Measurements from ENCODE around the gene ZDHHC3.

The ZDHHC3 gene

DNA sequence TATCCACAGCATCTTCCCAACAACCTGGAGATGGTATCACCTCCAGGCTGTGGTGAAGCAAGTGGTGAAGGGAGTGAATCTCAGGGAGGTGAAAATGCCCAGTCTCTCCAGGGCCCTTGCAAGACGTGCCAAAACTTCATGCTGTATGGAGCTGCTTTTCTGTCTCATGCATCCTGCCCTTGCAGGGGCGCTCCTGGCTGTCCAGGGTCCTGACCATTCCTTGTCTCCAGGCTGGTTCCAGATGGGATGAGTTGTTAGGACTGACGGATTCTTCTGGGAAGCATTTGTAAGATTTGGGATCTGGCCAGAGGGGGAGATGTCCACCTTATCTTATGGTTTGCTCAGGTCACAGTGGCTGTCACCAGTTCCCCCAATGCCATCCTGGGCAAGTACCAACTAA is 85.7 kb downstream of the ZDHHC3 start:
- DNase-seq: no peak

DNA sequence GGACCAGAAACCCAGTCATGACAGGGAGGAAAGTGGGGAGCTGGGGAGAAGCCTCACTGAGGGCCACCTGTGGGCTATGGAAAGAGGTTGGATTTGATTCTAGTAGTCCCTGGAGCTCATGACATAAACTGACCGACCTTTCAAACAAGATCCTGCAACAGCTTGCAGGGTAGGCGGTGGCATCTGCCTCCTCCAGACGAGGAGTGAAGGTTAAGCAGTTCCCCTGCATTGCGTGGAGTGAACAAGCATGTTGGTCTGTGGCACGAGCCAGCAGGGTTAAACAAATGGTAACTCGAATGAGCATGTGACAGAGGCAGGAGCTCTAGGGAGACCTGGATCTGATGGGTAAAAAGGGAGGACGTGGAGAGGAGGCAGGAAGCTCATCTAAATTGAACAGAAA is 88.9 kb downstream of the ZDHHC3 start:
- no peak for DNase-seq

DNA sequence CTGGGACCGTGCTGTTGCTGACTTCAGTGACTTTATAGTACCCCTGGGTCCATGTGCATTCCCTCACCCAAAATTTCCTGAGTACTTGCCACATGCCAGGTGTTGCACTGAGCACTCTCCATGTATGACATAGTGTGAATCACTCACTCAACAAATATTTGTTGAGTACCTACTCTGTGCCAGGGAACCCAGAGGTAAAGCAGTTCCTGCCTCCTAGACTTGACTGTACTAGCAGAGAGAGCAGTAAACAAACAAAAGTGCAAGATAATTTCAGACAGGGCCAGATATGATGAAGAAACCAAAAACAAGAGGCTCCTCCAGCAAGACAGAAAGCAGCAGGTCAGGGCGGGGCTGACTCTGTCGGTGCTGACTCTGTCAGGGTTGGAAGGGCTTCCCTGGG is 89.4 kb downstream of the ZDHHC3 start:
- no peak for DNase-seq

DNA sequence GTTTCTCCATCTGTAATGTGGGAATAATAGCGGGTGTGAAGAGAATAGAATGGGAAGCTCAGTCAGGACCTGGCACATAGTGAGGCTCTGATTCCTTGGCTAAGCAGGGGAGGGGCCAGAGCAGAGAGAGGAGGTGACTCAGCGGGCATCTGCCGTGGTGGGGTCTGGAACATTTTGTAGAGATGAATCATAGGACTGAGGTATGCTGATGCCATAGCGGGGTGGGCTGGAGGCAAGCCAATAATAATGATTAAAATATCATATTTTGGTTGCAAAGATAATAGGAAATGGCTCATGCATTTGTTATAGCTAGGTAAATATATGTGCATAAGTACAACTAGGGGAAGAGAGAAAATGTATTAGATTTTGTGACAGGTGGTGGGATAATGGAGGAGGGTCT is 90.4 kb downstream of the ZDHHC3 start:
- no peak for DNase-seq

DNA sequence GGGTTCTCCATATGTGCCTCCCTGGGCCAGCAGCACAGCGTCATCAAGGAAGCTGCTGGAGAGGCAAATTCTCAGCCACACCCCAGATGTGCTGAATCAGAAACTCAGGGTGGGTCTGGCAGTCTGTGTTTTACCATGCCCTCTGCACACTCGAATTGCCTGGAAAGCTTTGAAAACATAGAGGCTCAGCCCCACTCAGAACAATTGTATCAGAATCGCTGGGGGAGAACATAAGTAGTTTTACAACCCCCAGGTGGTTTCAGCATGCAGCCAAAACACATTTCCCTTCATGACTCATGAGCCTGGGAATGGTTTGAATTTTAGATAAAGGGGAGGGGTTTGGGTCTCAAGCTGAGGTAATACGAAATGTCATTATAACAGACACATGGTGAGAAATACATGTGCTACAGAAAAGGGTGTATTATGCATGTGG is 92.0 kb downstream of the ZDHHC3 start:
- no peak for DNase-seq

DNA sequence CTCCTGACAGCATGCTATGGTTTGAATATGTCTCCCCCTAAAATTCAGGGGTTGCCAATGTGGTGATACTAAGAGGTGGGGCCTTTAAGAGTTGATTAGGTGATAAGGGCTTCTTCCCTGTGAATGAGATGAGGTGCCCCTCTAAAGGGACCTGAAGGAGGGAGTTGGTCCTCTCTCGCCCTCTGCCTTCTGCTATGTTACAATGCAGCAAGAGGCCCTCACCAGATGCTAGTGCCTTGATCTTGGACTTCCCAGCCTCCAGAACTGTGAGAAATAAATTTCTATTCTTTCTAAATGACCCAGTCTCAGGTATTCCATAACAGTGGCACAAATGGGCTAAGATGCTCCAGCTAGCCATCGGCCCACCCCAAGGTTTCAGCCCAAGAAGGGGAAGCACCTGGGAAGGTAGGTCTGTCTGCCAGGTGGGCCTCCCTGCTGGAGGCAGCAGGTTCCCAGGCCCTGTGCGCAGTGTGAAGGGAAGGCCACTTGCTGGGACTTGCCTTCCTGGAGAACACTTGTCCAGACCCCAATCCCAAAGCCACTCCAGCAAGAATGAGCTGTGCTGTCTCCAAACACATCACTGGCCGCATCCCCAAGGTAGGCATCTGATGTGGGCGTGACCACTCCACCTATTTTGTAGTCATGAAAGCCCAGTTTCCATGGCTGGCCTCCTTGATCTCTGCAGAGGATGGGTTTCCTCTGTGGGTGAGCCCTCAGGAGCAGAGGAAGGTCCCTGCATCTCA is 92.6 kb downstream of the ZDHHC3 start:
- DNase-seq: no peak

DNA sequence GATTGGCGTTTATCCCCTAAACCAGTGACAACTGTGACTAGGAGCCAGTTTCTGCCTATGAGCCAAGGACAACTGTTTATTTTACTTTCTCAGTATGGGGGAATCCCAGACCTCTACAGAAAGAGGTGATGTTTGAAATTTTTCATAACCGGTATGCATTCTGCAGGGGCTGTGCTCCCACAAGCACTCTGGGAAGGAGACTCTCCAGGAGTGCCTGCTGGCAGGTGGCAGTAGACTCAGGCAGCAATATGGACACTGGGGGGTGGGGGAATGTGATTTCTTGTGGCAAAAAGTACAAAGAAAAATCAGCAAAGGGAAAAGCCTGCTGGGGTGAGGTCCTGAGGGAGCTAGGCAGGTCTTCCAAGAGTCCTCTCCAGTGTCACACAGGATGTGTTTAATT is 95.7 kb downstream of the ZDHHC3 start:
- no peak for DNase-seq

DNA sequence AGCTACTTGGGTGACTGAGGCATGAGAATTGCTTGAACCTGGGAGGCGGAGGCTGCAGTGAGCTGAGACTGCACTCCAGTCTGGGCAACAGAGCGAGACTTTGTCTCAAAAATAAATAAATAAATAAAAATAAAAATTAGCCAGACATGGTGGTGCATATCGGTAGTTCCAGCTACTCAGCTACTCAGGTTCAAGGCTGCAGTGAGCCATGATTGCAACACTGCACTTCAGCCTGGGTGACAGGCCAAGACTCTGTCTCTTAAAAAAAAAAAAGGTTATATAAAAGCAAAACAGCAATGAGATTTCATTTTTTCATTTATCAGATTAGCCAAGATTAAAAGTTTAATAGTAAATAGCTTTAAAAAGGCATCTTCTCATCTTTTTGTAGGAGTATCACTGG is 98.6 kb downstream of the ZDHHC3 start:
- DNase-seq: no peak

DNA sequence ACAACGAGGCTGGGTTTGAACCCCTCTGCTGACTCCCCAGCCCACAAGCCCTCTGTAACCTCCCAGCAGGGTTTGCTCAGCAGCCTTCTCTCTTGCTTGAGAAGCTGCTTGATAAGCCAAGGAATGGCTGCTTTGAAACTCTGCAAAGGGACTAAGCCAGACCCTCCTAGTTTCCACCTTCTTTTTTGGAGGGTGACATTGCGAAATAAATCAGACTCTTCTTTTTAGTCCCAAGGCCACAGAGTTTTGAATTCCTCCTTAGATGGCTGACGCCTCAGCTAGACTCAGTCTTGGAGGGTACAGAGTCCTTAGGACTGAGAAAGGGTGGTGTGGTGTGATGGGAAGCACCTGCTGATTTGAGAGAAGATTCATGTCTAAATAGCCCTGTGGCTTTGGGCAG is 100.4 kb downstream of the ZDHHC3 start:
- DNase-seq: no peak
